Ovary (tissue), 3 donors: ENCODE data around the gene ADK.

ENCODE experiments used
- EP300 ChIP-seq: sonication (generic); formaldehyde crosslinking; IDR thresholded peaks from one replicate; pipeline ENCODE4 v1.6.1; 2017; ENCODE audit warnings: antibody characterized with exemption
- POLR2A ChIP-seq: fragments of 450-650 bp; IDR thresholded peaks from one replicate; pipeline ENCODE4 v1.6.1; 2017; ENCODE audit warnings: antibody characterized with exemption, mild to moderate bottlenecking, moderate library complexity
- TF ChIP-seq, protein P1 (sequence below), 3 donors: fragments of 450-650 bp in 2 of 3; fragments of 200-600 bp in 1 of 3; IDR thresholded peaks; one replicate each; pipeline versions ENCODE4 v1.5.1 to v1.8.0; 2016 to 2022; ENCODE audit warnings: antibody characterized with exemption in 3 of 3, mild to moderate bottlenecking in 1 of 3
- donor health status: DM: no; HTN: no; CAD: no.

DNA sequence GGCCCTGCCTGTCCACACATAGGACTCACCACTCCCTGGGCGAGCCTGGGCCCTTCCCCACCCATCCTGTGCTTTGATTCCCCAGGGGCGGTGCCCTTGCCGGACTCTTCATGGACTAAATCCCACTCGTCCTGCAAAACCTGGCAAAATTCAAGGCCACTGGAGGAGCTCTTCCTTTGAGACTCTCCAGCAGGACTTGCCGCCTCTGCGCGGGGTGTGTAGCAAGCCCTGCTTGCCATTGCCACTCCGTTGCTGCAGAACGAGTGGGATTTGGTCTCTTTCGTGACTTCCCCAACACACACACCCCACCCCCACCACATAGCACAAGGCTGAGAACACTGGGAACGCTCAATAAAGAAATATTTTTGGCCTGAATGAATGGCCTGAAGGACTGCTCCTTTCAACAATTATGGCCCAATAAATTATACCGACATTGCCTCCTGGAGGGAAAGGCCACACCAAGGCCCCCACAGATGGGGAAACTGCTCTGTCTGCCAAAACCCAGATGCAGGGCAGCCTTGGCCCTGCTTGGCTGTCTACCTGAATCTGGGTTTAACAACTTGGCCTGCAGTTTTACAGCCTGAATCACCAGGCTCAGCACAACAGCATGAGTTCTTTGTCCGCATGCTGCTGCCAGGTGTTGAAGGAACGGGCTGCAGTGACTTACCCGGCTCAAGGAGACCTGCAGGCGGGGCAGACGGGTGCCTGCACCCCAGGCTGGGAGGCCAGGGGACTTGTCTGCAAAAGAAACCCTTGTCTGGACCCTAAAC, 602.6 kb downstream of the ADK start:
- TF ChIP-seq, protein P1, sequence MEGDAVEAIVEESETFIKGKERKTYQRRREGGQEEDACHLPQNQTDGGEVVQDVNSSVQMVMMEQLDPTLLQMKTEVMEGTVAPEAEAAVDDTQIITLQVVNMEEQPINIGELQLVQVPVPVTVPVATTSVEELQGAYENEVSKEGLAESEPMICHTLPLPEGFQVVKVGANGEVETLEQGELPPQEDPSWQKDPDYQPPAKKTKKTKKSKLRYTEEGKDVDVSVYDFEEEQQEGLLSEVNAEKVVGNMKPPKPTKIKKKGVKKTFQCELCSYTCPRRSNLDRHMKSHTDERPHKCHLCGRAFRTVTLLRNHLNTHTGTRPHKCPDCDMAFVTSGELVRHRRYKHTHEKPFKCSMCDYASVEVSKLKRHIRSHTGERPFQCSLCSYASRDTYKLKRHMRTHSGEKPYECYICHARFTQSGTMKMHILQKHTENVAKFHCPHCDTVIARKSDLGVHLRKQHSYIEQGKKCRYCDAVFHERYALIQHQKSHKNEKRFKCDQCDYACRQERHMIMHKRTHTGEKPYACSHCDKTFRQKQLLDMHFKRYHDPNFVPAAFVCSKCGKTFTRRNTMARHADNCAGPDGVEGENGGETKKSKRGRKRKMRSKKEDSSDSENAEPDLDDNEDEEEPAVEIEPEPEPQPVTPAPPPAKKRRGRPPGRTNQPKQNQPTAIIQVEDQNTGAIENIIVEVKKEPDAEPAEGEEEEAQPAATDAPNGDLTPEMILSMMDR (IDR thresholded peaks at IDR 0.05): no peak
- TF ChIP-seq POLR2A (no peak), EP300 (no peak)
